Measurements from ENCODE around the gene ALDH6A1. TPM values are rescaled to one million over a fixed set of nuclear protein-coding genes. Genes with fewer than 3 reads are reported as not detected.

The ALDH6A1 gene
- total and polyA plus RNA-seq, 2 of the 13 experiments (the other 11 are each of a cell fraction or from before 2014, with no cell fraction given), result 26.9 to 49.9 TPM

DNA sequence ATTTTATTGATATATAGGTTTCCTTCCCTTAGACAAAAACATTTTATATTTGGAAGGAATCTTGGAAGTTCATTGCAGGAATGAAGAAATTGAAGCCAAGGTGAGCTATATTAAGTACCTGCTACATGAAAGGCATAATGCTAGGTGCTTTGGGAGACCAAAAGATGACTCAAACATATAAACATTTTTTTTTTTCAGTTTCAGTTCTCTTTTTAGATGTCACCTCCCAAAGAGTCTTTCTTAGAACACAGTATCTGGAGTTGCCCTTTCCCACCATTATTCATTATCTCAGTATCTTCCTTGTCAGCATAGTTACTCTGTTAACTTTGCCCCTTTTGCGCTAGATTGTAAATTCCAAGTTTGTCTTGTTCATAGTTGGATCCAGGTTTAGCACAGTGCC is 1.6 kb upstream of the ALDH6A1 start (continued):
- TF ChIP-seq, protein P1, sequence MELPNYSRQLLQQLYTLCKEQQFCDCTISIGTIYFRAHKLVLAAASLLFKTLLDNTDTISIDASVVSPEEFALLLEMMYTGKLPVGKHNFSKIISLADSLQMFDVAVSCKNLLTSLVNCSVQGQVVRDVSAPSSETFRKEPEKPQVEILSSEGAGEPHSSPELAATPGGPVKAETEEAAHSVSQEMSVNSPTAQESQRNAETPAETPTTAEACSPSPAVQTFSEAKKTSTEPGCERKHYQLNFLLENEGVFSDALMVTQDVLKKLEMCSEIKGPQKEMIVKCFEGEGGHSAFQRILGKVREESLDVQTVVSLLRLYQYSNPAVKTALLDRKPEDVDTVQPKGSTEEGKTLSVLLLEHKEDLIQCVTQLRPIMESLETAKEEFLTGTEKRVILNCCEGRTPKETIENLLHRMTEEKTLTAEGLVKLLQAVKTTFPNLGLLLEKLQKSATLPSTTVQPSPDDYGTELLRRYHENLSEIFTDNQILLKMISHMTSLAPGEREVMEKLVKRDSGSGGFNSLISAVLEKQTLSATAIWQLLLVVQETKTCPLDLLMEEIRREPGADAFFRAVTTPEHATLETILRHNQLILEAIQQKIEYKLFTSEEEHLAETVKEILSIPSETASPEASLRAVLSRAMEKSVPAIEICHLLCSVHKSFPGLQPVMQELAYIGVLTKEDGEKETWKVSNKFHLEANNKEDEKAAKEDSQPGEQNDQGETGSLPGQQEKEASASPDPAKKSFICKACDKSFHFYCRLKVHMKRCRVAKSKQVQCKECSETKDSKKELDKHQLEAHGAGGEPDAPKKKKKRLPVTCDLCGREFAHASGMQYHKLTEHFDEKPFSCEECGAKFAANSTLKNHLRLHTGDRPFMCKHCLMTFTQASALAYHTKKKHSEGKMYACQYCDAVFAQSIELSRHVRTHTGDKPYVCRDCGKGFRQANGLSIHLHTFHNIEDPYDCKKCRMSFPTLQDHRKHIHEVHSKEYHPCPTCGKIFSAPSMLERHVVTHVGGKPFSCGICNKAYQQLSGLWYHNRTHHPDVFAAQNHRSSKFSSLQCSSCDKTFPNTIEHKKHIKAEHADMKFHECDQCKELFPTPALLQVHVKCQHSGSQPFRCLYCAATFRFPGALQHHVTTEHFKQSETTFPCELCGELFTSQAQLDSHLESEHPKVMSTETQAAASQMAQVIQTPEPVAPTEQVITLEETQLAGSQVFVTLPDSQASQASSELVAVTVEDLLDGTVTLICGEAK (IDR thresholded peaks at IDR 0.05), result no peak
- TF ChIP-seq, protein P1 (CRISPR knock-in tag; IDR thresholded peaks at IDR 0.05), result no peak
- TF ChIP-seq, protein P2, sequence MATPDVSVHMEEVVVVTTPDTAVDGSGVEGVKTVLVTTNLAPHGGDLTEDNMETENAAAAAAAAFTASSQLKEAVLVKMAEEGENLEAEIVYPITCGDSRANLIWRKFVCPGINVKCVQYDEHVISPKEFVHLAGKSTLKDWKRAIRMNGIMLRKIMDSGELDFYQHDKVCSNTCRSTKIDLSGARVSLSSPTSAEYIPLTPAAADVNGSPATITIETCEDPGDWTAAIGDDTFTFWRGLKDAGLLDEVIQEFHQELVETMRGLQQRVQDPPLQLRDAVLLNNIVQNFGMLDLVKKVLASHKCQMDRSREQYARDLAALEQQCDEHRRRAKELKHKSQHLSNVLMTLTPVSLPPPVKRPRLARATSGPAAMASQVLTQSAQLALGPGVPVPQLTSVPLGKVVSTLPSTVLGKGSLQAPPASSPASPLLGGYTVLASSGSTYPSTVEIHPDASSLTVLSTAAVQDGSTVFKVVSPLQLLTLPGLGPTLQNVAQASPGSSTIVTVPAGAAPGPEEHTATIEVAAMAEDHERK (CRISPR knock-in tag; IDR thresholded peaks at IDR 0.05; ENCODE audit: low read depth), result no peak
- TF ChIP-seq ARNT2 (CRISPR knock-in tag; IDR thresholded peaks at IDR 0.05; ENCODE audit: low read depth), result no peak
- TF ChIP-seq SMAD9 (CRISPR knock-in tag; IDR thresholded peaks at IDR 0.05), result no peak
- TF ChIP-seq ZNF337 (CRISPR knock-in tag; IDR thresholded peaks at IDR 0.05; ENCODE audit: borderline replicate concordance, low read depth), result no peak
- TF ChIP-seq ZNF329 (CRISPR knock-in tag; IDR thresholded peaks at IDR 0.05; ENCODE audit: low read depth), result no peak
- TF ChIP-seq NR2F6 (IDR thresholded peaks at IDR 0.05), result no peak
- no peak for TF ChIP-seq NR2F6 (CRISPR knock-in tag; IDR thresholded peaks at IDR 0.05)
- TF ChIP-seq, protein P3, sequence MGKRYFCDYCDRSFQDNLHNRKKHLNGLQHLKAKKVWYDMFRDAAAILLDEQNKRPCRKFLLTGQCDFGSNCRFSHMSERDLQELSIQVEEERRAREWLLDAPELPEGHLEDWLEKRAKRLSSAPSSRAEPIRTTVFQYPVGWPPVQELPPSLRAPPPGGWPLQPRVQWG (CRISPR knock-in tag; IDR thresholded peaks at IDR 0.05; ENCODE audit: borderline replicate concordance, low read depth), result no peak
- no peak for TF ChIP-seq ZFP1 (CRISPR knock-in tag; IDR thresholded peaks at IDR 0.05)
- TF ChIP-seq, protein P4, sequence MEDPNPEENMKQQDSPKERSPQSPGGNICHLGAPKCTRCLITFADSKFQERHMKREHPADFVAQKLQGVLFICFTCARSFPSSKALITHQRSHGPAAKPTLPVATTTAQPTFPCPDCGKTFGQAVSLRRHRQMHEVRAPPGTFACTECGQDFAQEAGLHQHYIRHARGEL (CRISPR knock-in tag; IDR thresholded peaks at IDR 0.05), result no peak
- TF ChIP-seq SPEN (CRISPR knock-in tag; IDR thresholded peaks at IDR 0.05; ENCODE audit: low read depth), result no peak
- no peak for TF ChIP-seq EHMT2 (IDR thresholded peaks at IDR 0.05; ENCODE audit: borderline replicate concordance, low read depth, low read length)

Data from HepG2 (cell line).